ENCODE results near the gene CMSS1.

DNA sequence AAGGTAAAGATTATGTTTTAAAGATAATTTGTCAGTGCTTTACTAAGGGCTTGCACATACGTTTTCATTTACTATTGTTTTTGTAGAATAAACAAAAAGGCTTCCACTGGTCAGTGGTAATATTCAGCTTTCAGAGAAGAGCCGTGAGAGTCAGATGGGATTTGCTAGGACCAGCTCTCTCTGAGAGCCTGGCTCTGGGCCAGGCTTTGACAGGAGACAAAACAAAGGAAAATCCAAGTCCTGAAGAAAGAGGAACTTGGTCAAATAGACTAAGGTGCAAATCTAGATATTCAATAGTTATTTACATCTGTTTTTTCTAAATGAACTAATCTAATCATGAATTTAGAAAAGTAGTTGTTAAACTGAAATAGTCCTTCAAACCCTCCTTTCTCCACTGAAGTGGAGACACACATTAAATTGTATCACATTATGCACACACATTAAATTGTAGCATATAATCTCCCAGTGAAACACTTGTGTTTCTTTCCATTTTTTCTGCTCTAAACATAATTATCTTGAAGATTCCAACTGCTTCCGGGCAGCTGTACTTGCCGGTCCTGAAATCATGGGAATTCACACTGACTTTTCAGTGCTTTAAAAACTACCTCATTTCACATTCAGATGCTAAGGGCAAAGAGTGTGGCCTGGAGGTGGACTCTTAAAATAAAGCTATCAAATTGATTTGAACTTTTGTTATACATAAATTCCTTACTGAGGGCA, 351.7 kb downstream of the CMSS1 start:
- TF ChIP-seq, protein P1, sequence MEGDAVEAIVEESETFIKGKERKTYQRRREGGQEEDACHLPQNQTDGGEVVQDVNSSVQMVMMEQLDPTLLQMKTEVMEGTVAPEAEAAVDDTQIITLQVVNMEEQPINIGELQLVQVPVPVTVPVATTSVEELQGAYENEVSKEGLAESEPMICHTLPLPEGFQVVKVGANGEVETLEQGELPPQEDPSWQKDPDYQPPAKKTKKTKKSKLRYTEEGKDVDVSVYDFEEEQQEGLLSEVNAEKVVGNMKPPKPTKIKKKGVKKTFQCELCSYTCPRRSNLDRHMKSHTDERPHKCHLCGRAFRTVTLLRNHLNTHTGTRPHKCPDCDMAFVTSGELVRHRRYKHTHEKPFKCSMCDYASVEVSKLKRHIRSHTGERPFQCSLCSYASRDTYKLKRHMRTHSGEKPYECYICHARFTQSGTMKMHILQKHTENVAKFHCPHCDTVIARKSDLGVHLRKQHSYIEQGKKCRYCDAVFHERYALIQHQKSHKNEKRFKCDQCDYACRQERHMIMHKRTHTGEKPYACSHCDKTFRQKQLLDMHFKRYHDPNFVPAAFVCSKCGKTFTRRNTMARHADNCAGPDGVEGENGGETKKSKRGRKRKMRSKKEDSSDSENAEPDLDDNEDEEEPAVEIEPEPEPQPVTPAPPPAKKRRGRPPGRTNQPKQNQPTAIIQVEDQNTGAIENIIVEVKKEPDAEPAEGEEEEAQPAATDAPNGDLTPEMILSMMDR (IDR thresholded peaks at IDR 0.05; ENCODE audit: low read depth, low read length, missing input control) = no peak
- TF ChIP-seq TAF1 (conservative IDR thresholded peaks at IDR 0.05) (no peak), RAD21 (IDR thresholded peaks at IDR 0.05) (no peak)
